ENCODE data around the gene LPAR1.

GRCh38 chr9:110898866-110899265 is 139.4 kb downstream of the LPAR1 start:
- TF ChIP-seq, protein P1, sequence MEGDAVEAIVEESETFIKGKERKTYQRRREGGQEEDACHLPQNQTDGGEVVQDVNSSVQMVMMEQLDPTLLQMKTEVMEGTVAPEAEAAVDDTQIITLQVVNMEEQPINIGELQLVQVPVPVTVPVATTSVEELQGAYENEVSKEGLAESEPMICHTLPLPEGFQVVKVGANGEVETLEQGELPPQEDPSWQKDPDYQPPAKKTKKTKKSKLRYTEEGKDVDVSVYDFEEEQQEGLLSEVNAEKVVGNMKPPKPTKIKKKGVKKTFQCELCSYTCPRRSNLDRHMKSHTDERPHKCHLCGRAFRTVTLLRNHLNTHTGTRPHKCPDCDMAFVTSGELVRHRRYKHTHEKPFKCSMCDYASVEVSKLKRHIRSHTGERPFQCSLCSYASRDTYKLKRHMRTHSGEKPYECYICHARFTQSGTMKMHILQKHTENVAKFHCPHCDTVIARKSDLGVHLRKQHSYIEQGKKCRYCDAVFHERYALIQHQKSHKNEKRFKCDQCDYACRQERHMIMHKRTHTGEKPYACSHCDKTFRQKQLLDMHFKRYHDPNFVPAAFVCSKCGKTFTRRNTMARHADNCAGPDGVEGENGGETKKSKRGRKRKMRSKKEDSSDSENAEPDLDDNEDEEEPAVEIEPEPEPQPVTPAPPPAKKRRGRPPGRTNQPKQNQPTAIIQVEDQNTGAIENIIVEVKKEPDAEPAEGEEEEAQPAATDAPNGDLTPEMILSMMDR (IDR thresholded peaks at IDR 0.05 in 8 of 11, conservative IDR thresholded peaks at IDR 0.05 in 3 of 11) = no peak
- TF ChIP-seq POLR2AphosphoS5 (IDR thresholded peaks at IDR 0.05) = no peak
